ENCODE data around the gene IGF2BP2. TPM values are rescaled to one million over a fixed set of nuclear protein-coding genes. Genes with fewer than 3 reads are reported as not detected.

The IGF2BP2 gene
- total and polyA plus RNA-seq, 2 donors from 2014 or later, result 7.7 to 26.9 TPM

- H3K27me3 ChIP-seq (ENCODE audit: control insufficient read depth, insufficient read depth, low read length), result no peaks in the 10 kb centered on the region
- FAIRE-seq, result no peak
- H3K4me3 ChIP-seq (ENCODE audit: low read length in 3 of 3), result no peak overlapping the region
- no peaks in the 10 kb centered on the region for H3K36me3 ChIP-seq (ENCODE audit: control insufficient read depth in 2 of 3, insufficient read depth in 3 of 3, low read length in 3 of 3)
- no peak for DNase-seq
- H3K9ac ChIP-seq (ENCODE audit: low read length in 3 of 3), result no peak overlapping the region
- no peaks in the 10 kb centered on the region for H3K9me3 ChIP-seq (ENCODE audit: control insufficient read depth in 2 of 3, insufficient read depth in 1 of 3, low read length in 3 of 3)
- no peak for TF ChIP-seq CTCF (IDR thresholded peaks at IDR 0.05; ENCODE audit: borderline replicate concordance, extremely low read depth, insufficient read depth)
- no peak overlapping the region for H3K27ac ChIP-seq (ENCODE audit: low read depth in 2 of 2, low read length in 2 of 2)
- intact Hi-C loops (cut with DNase I), result no loop called here
- H3K4me1 ChIP-seq (ENCODE audit: control insufficient read depth in 2 of 3, insufficient read depth in 2 of 3, low read depth in 1 of 3, low read length in 3 of 3), result peaks cover 3 to 17% (median 10%) of the 10 kb centered on the region in 3 donors
Observed at GRCh38 chr3:185714085-185714484, 110.8 kb downstream of the IGF2BP2 start.

- Histone ChIP-seq H3K9ac (ENCODE audit: low read length in 3 of 3) (no peak overlapping the region), H3K36me3 (ENCODE audit: control insufficient read depth in 2 of 3, insufficient read depth in 3 of 3, low read length in 3 of 3) (no peaks in the 10 kb centered on the region), H3K4me3 (ENCODE audit: low read length in 3 of 3) (no peak overlapping the region), H3K27ac (ENCODE audit: low read depth in 2 of 2, low read length in 2 of 2) (no peak overlapping the region), H3K4me1 (ENCODE audit: control insufficient read depth in 2 of 3, insufficient read depth in 2 of 3, low read depth in 1 of 3, low read length in 3 of 3) (peaks cover 3 to 17% (median 10%) of the 10 kb centered on the region in 3 donors), H3K27me3 (ENCODE audit: control insufficient read depth, insufficient read depth, low read length) (no peaks in the 10 kb centered on the region), H3K9me3 (ENCODE audit: control insufficient read depth in 2 of 3, insufficient read depth in 1 of 3, low read length in 3 of 3) (no peaks in the 10 kb centered on the region)
- intact Hi-C loops (cut with DNase I), result no loop called here
- TF ChIP-seq CTCF (IDR thresholded peaks at IDR 0.05; ENCODE audit: borderline replicate concordance, extremely low read depth, insufficient read depth), result no peak
- DNase-seq, result no peak
- FAIRE-seq, result no peak
Observed at GRCh38 chr3:185713015-185713414, 111.8 kb downstream of the IGF2BP2 start.

- FAIRE-seq, result no peak
Observed at GRCh38 chr3:185712337-185712736, 112.5 kb downstream of the IGF2BP2 start.

More at GRCh38 chr3:185712337-185712736, 112.5 kb downstream of the IGF2BP2 start:
- Histone ChIP-seq H3K9ac (ENCODE audit: low read length in 3 of 3) (no peak overlapping the region), H3K9me3 (ENCODE audit: control insufficient read depth in 2 of 3, insufficient read depth in 1 of 3, low read length in 3 of 3) (no peaks in the 10 kb centered on the region), H3K4me3 (ENCODE audit: low read length in 3 of 3) (no peak overlapping the region), H3K4me1 (ENCODE audit: control insufficient read depth in 2 of 3, insufficient read depth in 2 of 3, low read depth in 1 of 3, low read length in 3 of 3) (peaks cover 0 to 17% (median 10%) of the 10 kb centered on the region in 3 donors), H3K27ac (ENCODE audit: low read depth in 2 of 2, low read length in 2 of 2) (no peak overlapping the region), H3K27me3 (ENCODE audit: control insufficient read depth, insufficient read depth, low read length) (no peaks in the 10 kb centered on the region), H3K36me3 (ENCODE audit: control insufficient read depth in 2 of 3, insufficient read depth in 3 of 3, low read length in 3 of 3) (no peaks in the 10 kb centered on the region)
- DNase-seq, result no peak
- no peak for TF ChIP-seq CTCF (IDR thresholded peaks at IDR 0.05; ENCODE audit: borderline replicate concordance, extremely low read depth, insufficient read depth)
- intact Hi-C loops (cut with DNase I), result no loop called here

Data from kidney (tissue), 14 donors.